HG03097 (cell line): Measurements from ENCODE around the gene TCEAL1.
"Not testable (repeated sequence)": the region's sequence is repeated elsewhere in the genome, so short reads cannot be mapped to it uniquely, and the experiment has no call there.

Source experiments
- ATAC-seq: cut with Tn5 transposase; IDR thresholded peaks from one replicate; pipeline ENCODE4 v1.9.1; 2021; ENCODE audit not compliant: unreplicated experiment, low FRiP score

Gene TCEAL1, protein sequence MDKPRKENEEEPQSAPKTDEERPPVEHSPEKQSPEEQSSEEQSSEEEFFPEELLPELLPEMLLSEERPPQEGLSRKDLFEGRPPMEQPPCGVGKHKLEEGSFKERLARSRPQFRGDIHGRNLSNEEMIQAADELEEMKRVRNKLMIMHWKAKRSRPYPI

GRCh38 chrX:103628386-103629317 lies at the start of gene TCEAL1:
TCEAL1 (plus strand) TSS chrX:103628975; CDS start chrX:103629917, 942 bp downstream.
- no peak for ATAC-seq

DNA sequence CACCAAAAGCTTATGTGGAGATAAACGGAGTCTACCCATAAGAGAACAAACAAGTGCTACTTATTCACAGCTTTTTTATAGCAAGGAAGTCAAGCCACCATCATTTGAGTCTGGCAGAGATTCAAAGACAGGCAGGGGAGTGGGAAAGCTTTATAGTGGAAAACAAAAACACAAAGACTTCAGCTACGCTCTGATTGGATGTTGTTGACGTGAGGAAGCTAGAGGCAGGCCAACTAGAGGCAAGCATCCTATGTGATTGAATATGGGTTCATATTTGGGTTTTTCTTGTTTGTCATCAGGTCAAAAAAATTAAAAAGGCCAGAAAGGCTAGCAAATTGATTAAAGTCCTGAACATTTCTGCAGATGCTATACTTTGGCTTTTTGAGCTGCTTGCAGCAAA lies 44.2 kb upstream of the TCEAL1 start:
- ATAC-seq: no peak

- no peak for ATAC-seq
These were observed 43.1 kb upstream of the TCEAL1 start, which contains the start of gene TCEAL4 for GRCh38 chrX:103585411-103586313. TCEAL4 (plus strand) TSS chrX:103585515; CDS start chrX:103586676, 1,161 bp downstream.

DNA sequence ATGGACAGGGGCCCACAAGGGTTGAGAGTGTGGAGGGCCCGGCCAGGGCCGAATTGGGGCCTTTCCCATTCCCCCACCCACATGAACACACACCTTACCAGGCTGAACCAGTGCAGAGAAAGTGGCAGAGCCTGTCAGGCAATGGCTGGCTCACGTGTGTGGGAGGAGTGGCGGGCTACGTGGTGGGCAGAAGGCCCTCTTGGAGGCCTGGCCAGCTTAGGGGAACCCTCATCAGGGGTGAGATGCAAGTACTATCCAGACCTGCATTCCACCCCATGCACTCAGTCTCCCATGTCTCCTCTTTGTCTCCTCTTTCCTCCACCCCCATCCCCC lies 42.5 kb upstream of the TCEAL1 start:
- no peak for ATAC-seq

- no peak for ATAC-seq
These were observed 42.1 kb upstream of the TCEAL1 start for GRCh38 chrX:103586659-103587058.

DNA sequence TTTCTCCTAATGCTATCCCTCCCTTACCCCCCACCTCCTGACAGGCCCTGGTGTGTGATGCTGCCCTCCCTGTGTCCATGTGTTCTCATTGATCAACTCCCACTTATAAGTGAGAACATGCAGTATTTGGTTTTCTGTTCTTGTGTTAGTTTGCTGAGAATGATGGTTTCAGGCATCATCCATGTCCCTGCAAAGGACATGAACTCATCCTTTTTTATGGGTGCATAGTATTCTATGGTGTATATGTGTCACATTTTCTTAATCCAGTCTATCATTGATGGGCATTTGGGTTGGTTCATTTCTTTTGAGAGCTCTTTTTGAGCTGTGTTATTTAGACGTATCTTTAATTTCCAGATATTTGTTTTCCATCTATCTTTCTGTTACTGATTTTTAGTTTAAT lies 36.5 kb upstream of the TCEAL1 start:
- ATAC-seq: not testable (repeated sequence)

- not testable (repeated sequence) for ATAC-seq
These were observed 33.6 kb upstream of the TCEAL1 start for GRCh38 chrX:103595202-103595601.

DNA sequence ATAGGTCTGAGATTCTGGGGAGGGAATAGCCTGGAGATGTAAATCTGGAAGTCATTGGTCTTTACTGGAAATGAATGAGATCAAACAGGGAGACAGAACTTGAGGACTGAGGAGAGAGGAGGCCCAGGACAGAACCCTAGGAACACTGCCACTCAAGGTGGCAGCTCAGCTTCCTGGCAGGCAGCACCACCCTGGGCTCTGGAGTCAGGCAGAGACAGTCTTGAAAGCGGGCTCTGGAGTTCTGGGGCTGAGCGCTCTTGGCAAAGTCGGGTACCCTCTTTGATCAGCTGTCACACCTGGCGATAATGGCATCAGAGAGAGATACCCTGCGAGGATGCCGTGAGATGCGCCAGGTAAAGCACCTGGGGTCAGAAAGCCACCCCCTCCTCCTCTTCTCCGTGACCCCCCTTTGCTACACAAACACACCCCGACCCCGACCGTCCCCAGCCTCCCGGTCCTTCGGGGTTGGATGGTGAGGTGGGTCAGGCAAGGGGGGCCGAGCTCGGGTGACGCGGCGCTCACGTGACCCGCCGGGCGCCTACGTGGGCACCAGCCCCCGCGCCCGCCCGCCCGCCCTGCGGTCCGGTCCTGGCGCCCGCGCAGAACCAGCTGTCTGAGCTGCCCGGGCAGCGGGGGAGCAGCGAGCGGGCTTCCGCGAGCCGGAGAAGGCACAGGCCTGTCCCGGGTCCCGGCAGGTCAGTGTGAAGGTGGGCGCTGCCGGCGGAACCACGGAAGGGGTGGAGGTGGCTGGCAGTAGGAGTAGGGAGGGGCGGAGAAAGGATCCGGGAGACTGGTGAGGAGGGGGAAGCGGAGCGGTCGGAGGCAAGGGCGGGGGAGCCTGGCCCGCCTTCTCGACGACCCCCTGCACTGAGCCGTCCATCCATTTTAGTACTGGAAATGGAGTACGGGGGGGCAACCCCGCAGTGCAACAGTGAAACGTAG lies 21.1 kb upstream of the TCEAL1 start, which contains the start of gene TCEAL3:
Gene TCEAL3, plus strand, starts transcription at position 600 of the 942 bp plus-strand sequence. CDS start 1,102 bp downstream, outside the sequence.
- ATAC-seq: no peak

DNA sequence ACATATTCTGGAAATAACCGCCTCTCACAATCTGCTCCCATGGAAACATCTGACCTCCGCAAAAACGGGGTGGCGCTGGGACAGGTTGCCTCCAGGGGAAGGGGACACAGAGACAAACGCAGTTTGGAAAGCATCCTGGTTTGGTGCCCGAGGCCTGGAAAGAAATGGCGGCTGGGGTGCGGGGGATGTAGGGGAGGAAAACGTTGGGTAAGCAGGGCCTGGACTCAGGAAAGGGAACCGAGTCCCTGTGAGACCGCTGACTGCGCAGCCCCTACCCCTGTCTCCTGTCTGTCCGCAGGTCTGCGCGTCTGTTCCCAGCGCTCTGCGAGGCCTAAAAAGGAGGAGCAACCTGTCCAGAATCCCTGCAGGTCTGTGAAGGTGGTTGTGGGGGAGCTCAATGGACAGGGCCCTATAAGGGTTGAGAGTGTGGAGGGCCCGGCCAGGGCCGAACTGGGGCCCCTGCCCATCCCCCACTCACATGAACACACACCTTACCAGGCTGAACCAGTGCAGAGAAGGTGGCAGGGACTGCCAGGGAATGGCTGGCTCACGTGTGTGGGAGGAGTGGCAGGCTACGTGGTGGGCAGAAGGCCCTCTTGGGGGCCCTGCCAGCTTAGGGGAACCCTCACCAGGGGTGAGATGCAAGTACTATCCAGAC lies 20.3 kb upstream of the TCEAL1 start:
- no peak for ATAC-seq

GRCh38 chrX:103610282-103610681 lies 18.5 kb upstream of the TCEAL1 start:
- ATAC-seq: no peak

- no peak for ATAC-seq
These were observed 15.3 kb upstream of the TCEAL1 start for GRCh38 chrX:103613362-103613890.

- no peak for ATAC-seq
These were observed 13.8 kb upstream of the TCEAL1 start for GRCh38 chrX:103614999-103615398.

DNA sequence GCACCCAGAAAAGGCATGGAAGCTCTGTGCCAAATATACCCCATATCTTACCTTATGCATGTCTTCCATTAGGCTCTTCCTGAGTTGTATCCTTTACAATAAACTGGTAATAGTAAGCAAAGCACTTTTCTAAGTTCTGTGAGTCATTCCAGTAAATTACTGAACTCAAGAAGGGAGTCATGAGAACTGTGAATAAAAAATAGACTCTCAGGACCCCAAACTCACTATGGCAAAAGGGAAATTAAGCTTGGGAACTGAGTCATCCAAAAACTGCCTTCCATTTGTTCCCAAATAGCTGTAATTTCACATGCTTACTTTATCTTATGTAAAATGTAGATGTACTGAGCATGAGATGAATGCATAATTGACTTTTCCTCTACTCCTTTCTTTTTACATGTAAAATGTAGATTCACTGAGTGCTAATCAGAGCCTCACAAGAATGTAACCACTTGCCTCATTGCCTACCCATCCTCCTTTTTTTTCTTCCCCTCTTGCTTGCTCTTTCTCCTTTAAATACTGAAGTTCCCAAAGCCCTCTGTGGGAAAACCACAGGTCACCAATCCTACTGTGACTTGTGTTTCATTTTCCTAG lies 12.9 kb upstream of the TCEAL1 start:
- ATAC-seq: no peak

DNA sequence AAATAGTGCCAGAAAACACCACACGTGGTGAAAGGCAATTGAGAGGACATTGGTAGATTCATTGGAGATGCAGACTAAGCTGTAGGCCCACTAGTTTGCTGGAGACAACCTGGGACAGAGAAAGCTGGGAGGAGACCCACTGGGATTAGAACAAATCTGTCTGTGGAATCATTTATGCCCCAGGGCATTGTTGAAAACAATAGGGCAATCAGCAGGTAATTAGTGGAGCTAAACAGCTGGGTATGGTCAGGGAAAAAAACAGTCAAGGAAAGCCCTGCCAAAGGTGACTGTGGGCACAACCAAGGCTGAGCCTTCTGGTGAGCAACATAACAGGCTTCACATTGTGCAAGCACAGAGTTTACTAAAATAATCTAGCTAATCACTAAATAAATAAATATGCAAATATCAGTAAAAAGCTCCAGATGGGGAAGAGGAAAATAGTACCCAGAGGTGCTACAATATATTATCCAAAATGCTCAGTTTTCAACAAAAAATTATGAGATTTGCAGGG lies 12.0 kb upstream of the TCEAL1 start:
- ATAC-seq: no peak

DNA sequence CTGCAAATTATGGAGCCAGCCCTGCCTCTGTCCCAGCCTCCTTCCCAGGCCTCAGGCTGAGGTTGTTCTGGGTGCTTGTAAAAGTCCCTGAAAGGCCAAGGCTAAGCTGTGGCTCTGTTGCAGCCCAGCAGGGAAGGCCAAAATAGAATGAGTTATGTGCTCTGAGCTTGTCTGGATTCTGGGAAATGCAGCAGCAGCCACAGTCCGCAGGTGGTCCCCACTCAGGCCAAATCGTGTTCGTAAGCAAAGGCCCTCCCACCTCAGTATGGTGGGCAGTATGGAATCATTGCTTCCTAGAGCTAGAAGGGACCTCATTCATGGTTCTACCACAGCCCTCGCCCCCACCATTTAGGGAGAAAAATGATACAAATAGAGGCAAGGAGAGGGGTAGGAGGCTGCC lies 4.7 kb upstream of the TCEAL1 start:
- ATAC-seq: no peak

DNA sequence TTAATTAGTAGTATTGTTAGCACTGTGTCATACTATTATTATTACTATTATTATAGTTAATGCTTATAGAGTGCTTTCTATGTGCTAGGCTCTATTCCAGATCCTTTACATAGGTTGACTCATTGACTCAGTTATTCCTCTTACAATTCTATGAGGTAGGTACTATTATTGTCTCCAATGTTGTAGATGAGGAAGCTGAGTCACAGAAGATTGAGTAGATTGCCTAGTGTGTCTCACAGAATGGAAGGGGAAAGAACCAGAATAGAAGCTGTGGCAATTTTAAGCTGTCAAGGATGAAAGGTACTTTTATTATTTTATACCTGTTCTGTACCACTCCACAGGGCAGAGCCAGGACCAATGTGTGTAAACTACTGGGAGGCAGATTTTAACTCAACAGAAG lies 1.9 kb upstream of the TCEAL1 start:
- no peak for ATAC-seq

DNA sequence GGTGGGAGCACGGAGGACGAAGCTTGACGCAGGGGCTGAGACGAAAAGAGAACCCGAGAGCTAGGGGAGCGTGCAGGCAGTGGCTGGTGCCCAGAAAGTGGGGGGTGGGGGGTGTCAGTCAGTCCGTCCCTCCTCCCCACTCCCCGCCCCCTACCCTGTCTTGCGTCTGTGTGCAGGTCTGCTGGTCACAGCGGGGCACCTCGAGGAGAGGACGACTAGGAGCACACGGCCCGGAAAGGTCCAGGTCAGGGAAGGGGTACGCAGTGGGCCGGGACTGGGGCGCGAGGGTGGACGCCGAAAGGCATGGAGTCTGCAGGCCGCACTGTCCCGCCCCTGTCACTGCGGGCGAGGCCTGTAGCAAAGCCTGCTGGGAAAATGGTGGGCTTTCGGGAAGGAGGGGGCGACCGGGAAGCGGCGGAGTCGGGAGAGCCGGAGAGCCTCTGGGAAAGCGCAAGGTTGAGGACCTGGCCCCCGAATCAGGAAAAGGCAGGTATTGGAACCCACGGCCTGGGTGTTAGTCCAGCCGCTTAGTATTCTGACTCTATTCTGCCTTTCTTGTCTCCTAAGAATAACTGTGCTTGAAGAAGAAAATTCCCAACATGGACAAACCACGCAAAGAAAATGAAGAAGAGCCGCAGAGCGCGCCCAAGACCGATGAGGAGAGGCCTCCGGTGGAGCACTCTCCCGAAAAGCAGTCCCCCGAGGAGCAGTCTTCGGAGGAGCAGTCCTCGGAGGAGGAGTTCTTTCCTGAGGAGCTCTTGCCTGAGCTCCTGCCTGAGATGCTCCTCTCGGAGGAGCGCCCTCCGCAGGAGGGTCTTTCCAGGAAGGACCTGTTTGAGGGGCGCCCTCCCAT lies 769 bp downstream of the TCEAL1 start:
- ATAC-seq: no peak

DNA sequence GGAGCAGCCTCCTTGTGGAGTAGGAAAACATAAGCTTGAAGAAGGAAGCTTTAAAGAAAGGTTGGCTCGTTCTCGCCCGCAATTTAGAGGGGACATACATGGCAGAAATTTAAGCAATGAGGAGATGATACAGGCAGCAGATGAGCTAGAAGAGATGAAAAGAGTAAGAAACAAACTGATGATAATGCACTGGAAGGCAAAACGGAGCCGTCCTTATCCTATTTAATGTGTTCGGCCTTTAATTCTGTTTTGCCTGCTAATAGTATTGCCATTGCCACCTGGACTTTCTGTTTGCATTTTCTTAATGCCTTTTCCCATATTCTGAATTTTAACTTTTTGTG lies 1.4 kb downstream of the TCEAL1 start:
- no peak for ATAC-seq
